Sigmoid colon (tissue), 7 donors: ENCODE measurements around the gene SCNN1B. TPM values are rescaled to one million over a fixed set of nuclear protein-coding genes. Genes with fewer than 3 reads are reported as not detected.

Experiments
- DNase-seq: peaks from one replicate; pipeline ENCODE4 v3.0.0-alpha.2; 2019
- H3K27ac ChIP-seq, 4 donors: fragments of 200-600 bp; sonication (generic); one replicate each; pipeline ENCODE4 v1.5.1; 2016 to 2019; ENCODE audit warnings: mild to moderate bottlenecking in 1 of 4
- H3K27me3 ChIP-seq, 3 donors: fragments of 200-600 bp; sonication (generic); one replicate each; pipeline ENCODE4 v1.5.1; 2019; ENCODE audit warnings: mild to moderate bottlenecking in 1 of 3
- H3K36me3 ChIP-seq, 4 donors: fragments of 200-600 bp; sonication (generic); one replicate each; pipeline ENCODE4 v1.5.1; 2016 to 2019
- H3K4me1 ChIP-seq, 4 donors: fragments of 200-600 bp; sonication (generic); one replicate each; pipeline ENCODE4 v1.5.1; 2017 to 2019
- H3K4me3 ChIP-seq, 4 donors: fragments of 200-600 bp; sonication (generic); one replicate each; pipeline ENCODE4 v1.5.1; 2017 to 2019; ENCODE audit warnings: mild to moderate bottlenecking in 2 of 4, moderate library complexity in 1 of 4
- H3K9me3 ChIP-seq, 4 donors: fragments of 200-600 bp in 3 of 4; sonication (generic) in 3 of 4; one replicate each; pipeline versions ENCODE4 v1.5.1 to v1.6.1; 2013 to 2019
- CTCF ChIP-seq, 4 experiments: fragments of 450-650 bp in 3 of 4; fragments of 200-600 bp in 1 of 4; IDR thresholded peaks; one replicate each; pipeline ENCODE4 v1.5.1; 2016 to 2019; ENCODE audit warnings: antibody characterized with exemption in 4 of 4, mild to moderate bottlenecking in 3 of 4, moderate library complexity in 2 of 4
- EP300 ChIP-seq, 4 donors: sonication (generic); formaldehyde crosslinking; IDR thresholded peaks; one replicate each; pipeline ENCODE4 v1.6.1; 2017; ENCODE audit warnings: antibody characterized with exemption in 4 of 4
- POLR2A ChIP-seq, 2 donors: fragments of 450-650 bp; IDR thresholded peaks; one replicate each; pipeline ENCODE4 v1.6.1; 2016; ENCODE audit warnings: antibody characterized with exemption in 2 of 2, mild to moderate bottlenecking in 2 of 2, moderate library complexity in 2 of 2
- POLR2AphosphoS5 ChIP-seq, 4 donors: sonication (generic); formaldehyde crosslinking; IDR thresholded peaks; one replicate each; pipeline ENCODE4 v1.6.1; 2017; ENCODE audit warnings: antibody characterized with exemption in 4 of 4
- WGBS, 2 donors: extraction: QIAGEN DNeasy Blood & Tissue Kit; methylation state at CpG; one replicate each; pipeline ENCODE4 v1.1.7; 2013; 5-methylcytosine and 5-hydroxymethylcytosine counted together
- intact Hi-C: fragments of 100-400 bp; cut with DNase I; formaldehyde crosslinking; loops from one replicate; pipeline ENCODE4 v1.15.1; 2023
- polyA plus RNA-seq, 3 donors: library from polyadenylated mRNA; stranded (reverse); fragments of 200-250 nt; gene quantifications; one replicate each; pipeline ENCODE4 v1.2.3, GENCODE V29; 2013
- total RNA-seq, 4 donors: library from RNA; depleted of rRNA; stranded (reverse); fragments of >200 nt; gene quantifications; one replicate each; pipeline ENCODE4 v1.1.0, GENCODE V29; 2016
- donor health status: healthy with polysubstance abuse.
- donor health status: Bipolar disorder and iron deficiency.
- donor health status: healthy.

Gene SCNN1B
- total and polyA plus RNA-seq, 7 donors: 1.7 to 212 (median 9.2) TPM

- 81 to 97% methylated on average over 3 of the region's 3 CpGs for WGBS, 2 donors
These were observed 37.7 kb downstream of the SCNN1B start for GRCh38 chr16:23339787-23340186.

DNA sequence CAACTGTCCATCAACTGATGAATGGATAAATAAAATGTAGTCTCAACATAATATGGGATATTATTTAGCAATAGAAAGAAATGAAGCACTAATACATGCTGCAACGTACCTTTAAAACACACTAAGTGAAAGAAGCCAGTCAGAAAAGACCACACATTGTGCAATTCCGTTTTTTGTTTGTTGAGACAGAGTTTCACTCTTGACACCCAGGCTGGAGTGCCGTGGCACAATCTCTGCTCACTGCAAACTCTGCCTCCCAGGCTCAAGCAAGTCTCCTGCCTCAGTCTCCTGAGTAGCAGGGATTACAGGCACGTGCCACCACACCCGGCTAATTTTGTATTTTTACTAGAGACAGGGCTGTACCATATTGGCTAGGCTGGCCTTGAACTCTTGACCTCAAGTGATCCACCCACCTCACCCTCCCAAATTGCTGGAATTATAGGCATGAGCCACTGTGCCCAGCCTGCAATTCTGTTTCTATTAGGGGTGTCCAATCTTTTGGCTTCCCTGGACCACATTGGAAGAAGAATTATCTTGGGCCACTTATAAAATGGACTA is 40.1 kb downstream of the SCNN1B start:
- Histone ChIP-seq H3K4me3 (no peak overlapping the region), H3K36me3 (no peaks in the 10 kb centered on the region), H3K9me3 (no peaks in the 10 kb centered on the region), H3K27ac (peak overlapping the region in 3 of 4 donors; percentile 36 to 59 (median 52)), H3K27me3 (no peaks in the 10 kb centered on the region), H3K4me1 (peaks cover 0 to 19% (median 3%) of the 10 kb centered on the region in 4 donors)
- intact Hi-C loops: loop anchor here (5.0 to 10.0 kb wide), 2 partner anchors 50 to 97 kb away; no protein-coding TSS in a partner anchor
- 23 to 60% methylated on average over 5 of the region's 5 CpGs for WGBS, 2 donors
- DNase-seq: no peak
- no peak for TF ChIP-seq POLR2A (IDR thresholded peaks at IDR 0.05)
- TF ChIP-seq CTCF (IDR thresholded peaks at IDR 0.05): no peak
- no peak for TF ChIP-seq EP300 (IDR thresholded peaks at IDR 0.05)

More at GRCh38 chr16:23339787-23340186, 37.7 kb downstream of the SCNN1B start:
- no peaks in the 10 kb centered on the region for H3K36me3 ChIP-seq
- no peak for DNase-seq
- no peak overlapping the region for H3K4me3 ChIP-seq
- H3K27ac ChIP-seq: no peak overlapping the region
- H3K9me3 ChIP-seq: no peaks in the 10 kb centered on the region
- H3K27me3 ChIP-seq: no peaks in the 10 kb centered on the region
- no peak for TF ChIP-seq CTCF (IDR thresholded peaks at IDR 0.05)
- no peak for TF ChIP-seq POLR2AphosphoS5 (IDR thresholded peaks at IDR 0.05)
- no peak for TF ChIP-seq POLR2A (IDR thresholded peaks at IDR 0.05)
- no peak for TF ChIP-seq EP300 (IDR thresholded peaks at IDR 0.05)
- peaks cover 0 to 19% (median 3%) of the 10 kb centered on the region in 4 donors for H3K4me1 ChIP-seq
- intact Hi-C loops: loop anchor here (5.0 to 10.0 kb wide), 2 partner anchors 53 to 95 kb away; no protein-coding TSS in a partner anchor

- Histone ChIP-seq H3K9me3 (no peaks in the 10 kb centered on the region), H3K27me3 (no peaks in the 10 kb centered on the region), H3K4me1 (peaks cover 0 to 19% (median 3%) of the 10 kb centered on the region in 4 donors), H3K27ac (peak overlapping the region in 3 of 4 donors; percentile 11 to 59 (median 14)), H3K4me3 (no peak overlapping the region), H3K36me3 (no peaks in the 10 kb centered on the region)
- intact Hi-C loops: loop anchor here (5.0 to 10.0 kb wide), 2 partner anchors 48 to 99 kb away; no protein-coding TSS in a partner anchor
- 57 to 60% methylated on average over 5 of the region's 5 CpGs for WGBS, 2 donors
- DNase-seq: no peak
- TF ChIP-seq POLR2AphosphoS5 (IDR thresholded peaks at IDR 0.05) (peak in 1 of 4 donors; percentile 33), POLR2A (IDR thresholded peaks at IDR 0.05) (no peak), CTCF (IDR thresholded peaks at IDR 0.05) (no peak)
These were observed 41.8 kb downstream of the SCNN1B start for GRCh38 chr16:23343643-23344612.

GRCh38 chr16:23345237-23345636 is 43.1 kb downstream of the SCNN1B start:
- intact Hi-C loops: loop anchor here (10.0 kb wide), 1 partner anchor 100 kb away; no protein-coding TSS in a partner anchor
- WGBS, 2 donors: 88 to 89% methylated on average over 5 of the region's 5 CpGs
- Histone ChIP-seq H3K27ac (no peak overlapping the region), H3K9me3 (no peaks in the 10 kb centered on the region), H3K4me3 (no peak overlapping the region), H3K4me1 (peaks cover 0 to 19% (median 3%) of the 10 kb centered on the region in 4 donors), H3K36me3 (no peaks in the 10 kb centered on the region), H3K27me3 (no peaks in the 10 kb centered on the region)
- TF ChIP-seq EP300 (IDR thresholded peaks at IDR 0.05) (no peak), CTCF (IDR thresholded peaks at IDR 0.05) (no peak), POLR2A (IDR thresholded peaks at IDR 0.05) (no peak), POLR2AphosphoS5 (IDR thresholded peaks at IDR 0.05) (no peak)
- peak; percentile 20 for DNase-seq
